ENCODE data around the gene TRIM28. TPM values are rescaled to one million over a fixed set of nuclear protein-coding genes. Genes with fewer than 3 reads are reported as not detected.
A peak's percentile ranks its signal among the peaks of the same experiment; 100 is the strongest.

TRIM28 gene
- total and polyA plus RNA-seq, 9 of the 15 experiments (the other 6 are each of a cell fraction or from before 2014, with no cell fraction given): 12.1 to 797 (median 490) TPM

DNA sequence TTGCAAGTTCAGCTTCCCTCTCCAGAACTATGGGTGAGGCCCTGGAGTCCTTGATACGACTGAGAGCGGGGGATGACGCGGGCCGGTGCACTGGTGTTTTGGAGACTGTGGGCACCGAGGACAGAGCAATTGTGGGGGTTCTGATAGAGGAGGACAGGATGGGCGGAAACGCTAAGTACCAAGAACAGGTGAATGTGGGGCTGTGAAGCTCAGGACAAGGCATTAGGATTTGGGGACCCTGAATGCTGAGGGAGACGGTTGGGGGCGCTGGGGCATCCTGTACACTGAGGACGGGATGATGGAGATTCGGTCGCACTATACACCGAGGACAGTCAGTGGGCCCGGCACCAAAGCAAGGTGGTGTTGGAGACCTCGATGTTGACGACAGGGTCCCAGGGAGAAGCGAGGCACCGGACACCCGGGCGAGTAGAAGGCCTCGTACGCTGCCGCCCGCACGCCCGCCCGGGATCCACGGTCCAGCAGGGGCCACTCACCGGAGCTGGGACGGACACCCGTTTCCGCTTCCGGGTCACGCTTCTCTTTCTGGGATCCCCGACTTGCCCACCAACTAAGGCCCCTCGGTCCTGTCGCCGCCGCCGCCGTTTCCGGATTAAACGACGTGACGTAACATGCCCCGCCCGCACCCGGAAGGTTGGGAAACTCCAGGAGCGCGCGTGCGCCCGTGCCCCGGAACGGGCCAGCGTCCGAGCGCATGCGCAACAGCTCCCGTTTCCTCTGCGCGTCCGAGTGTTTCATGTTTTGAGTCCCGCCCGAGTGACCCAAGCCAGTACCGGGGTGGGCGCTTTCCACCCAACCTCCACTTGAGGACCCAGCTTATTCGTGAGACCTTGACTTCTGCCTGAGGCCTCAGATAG, 10.9 kb downstream of the TRIM28 start, which contains the start of gene CHMP2A (continued):
- TF ChIP-seq SOX6 (IDR thresholded peaks at IDR 0.05): peak; percentile 61
- TF ChIP-seq GTF2F1 (IDR thresholded peaks at IDR 0.05; ENCODE audit: low read depth, low read length): 0 out of 2 replicates have a peak, but pooled peaks have one; percentile 40
- no peak for TF ChIP-seq FOSL1 (tag; conservative IDR thresholded peaks at IDR 0.05)
- peak; percentile 99 for TF ChIP-seq POLR2AphosphoS2 (IDR thresholded peaks at IDR 0.05; ENCODE audit: low read length)
- TF ChIP-seq E4F1 (CRISPR knock-in tag; IDR thresholded peaks at IDR 0.05; ENCODE audit: borderline replicate concordance): no peak
- TF ChIP-seq MAFF (IDR thresholded peaks at IDR 0.05; ENCODE audit: low read length): no peak
- TF ChIP-seq HBP1 (CRISPR knock-in tag; IDR thresholded peaks at IDR 0.05): 0 out of 2 replicates have a peak, but pooled peaks have one; percentile 13
- no peak for TF ChIP-seq TBP (optimal IDR thresholded peaks at IDR 0.05; ENCODE audit: low read depth, low read length)
- no peak for TF ChIP-seq MECOM (CRISPR knock-in tag; IDR thresholded peaks at IDR 0.05)
- TF ChIP-seq ZNF668 (CRISPR knock-in tag; IDR thresholded peaks at IDR 0.05): no peak
- no peak for TF ChIP-seq ZNF583 (CRISPR knock-in tag; IDR thresholded peaks at IDR 0.05)
- TF ChIP-seq ZC3H11A (IDR thresholded peaks at IDR 0.05; ENCODE audit: low read depth, low read length): peak; percentile 27; the same call in 1 of the 2 replicates
- TF ChIP-seq NONO (IDR thresholded peaks at IDR 0.05; ENCODE audit: low read depth in 2 of 2, low read length in 1 of 2): peak in 1 of 2 experiments; percentile 79; a peak in 2 of 4 replicates
- no peak for TF ChIP-seq BACH1 (tag; IDR thresholded peaks at IDR 0.05)
- no peak for TF ChIP-seq PCBP1 (IDR thresholded peaks at IDR 0.05; ENCODE audit: low read depth, low read length, poor library complexity, severe bottlenecking)
- no peak for TF ChIP-seq ZNF146 (CRISPR knock-in tag; IDR thresholded peaks at IDR 0.05; ENCODE audit: unreplicated experiment)
- TF ChIP-seq PURB (CRISPR knock-in tag; IDR thresholded peaks at IDR 0.05; ENCODE audit: low read depth): no peak
- TF ChIP-seq BHLHE40 (IDR thresholded peaks at IDR 0.05; ENCODE audit: low read length): peak; percentile 92
- TF ChIP-seq, protein P1, sequence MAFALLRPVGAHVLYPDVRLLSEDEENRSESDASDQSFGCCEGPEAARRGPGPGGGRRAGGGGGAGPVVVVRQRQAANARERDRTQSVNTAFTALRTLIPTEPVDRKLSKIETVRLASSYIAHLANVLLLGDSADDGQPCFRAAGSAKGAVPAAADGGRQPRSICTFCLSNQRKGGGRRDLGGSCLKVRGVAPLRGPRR (CRISPR knock-in tag; IDR thresholded peaks at IDR 0.05): no peak
- TF ChIP-seq, protein P2, sequence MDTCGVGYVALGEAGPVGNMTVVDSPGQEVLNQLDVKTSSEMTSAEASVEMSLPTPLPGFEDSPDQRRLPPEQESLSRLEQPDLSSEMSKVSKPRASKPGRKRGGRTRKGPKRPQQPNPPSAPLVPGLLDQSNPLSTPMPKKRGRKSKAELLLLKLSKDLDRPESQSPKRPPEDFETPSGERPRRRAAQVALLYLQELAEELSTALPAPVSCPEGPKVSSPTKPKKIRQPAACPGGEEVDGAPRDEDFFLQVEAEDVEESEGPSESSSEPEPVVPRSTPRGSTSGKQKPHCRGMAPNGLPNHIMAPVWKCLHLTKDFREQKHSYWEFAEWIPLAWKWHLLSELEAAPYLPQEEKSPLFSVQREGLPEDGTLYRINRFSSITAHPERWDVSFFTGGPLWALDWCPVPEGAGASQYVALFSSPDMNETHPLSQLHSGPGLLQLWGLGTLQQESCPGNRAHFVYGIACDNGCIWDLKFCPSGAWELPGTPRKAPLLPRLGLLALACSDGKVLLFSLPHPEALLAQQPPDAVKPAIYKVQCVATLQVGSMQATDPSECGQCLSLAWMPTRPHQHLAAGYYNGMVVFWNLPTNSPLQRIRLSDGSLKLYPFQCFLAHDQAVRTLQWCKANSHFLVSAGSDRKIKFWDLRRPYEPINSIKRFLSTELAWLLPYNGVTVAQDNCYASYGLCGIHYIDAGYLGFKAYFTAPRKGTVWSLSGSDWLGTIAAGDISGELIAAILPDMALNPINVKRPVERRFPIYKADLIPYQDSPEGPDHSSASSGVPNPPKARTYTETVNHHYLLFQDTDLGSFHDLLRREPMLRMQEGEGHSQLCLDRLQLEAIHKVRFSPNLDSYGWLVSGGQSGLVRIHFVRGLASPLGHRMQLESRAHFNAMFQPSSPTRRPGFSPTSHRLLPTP (IDR thresholded peaks at IDR 0.05; ENCODE audit: borderline replicate concordance, extremely low read depth, insufficient read length): no peak

All from K562 (cell line).